Stomach smooth muscle (tissue), 2 donors: ENCODE data around the gene ADAMTS19.
"Not testable (repeated sequence)": the region's sequence is repeated elsewhere in the genome, so short reads cannot be mapped to it uniquely, and the experiment has no call there.

ENCODE experiments used
- H3K27ac ChIP-seq: one replicate; pipeline ENCODE4 v1.7.0; 2013; ENCODE audit warnings: mild to moderate bottlenecking, low read length, inconsistent platforms
- H3K27me3 ChIP-seq, 2 donors: one replicate each; pipeline ENCODE4 v1.7.0; 2013; ENCODE audit warnings: low read length in 2 of 2; ENCODE audit not compliant: insufficient read depth in 2 of 2, control insufficient read depth in 1 of 2
- H3K36me3 ChIP-seq, 2 donors: one replicate each; pipeline ENCODE4 v1.7.0; 2013; ENCODE audit warnings: low read length in 2 of 2; ENCODE audit not compliant: control insufficient read depth in 2 of 2, insufficient read depth in 2 of 2
- H3K4me1 ChIP-seq: one replicate; pipeline ENCODE4 v1.7.0; 2013; ENCODE audit warnings: low read length; ENCODE audit not compliant: control insufficient read depth, insufficient read depth
- H3K4me3 ChIP-seq, 2 donors: one replicate each; pipeline ENCODE4 v1.7.0; 2013; ENCODE audit warnings: low read length in 2 of 2
- H3K9ac ChIP-seq, 2 donors: one replicate each; pipeline ENCODE4 v1.7.0; 2013; ENCODE audit warnings: low read length in 2 of 2, mild to moderate bottlenecking in 1 of 2
- H3K9me3 ChIP-seq, 2 donors: one replicate each; pipeline ENCODE4 v1.7.0; 2013; ENCODE audit warnings: low read length in 2 of 2; ENCODE audit not compliant: control insufficient read depth in 2 of 2
- donor health status: healthy.
- donor health status: Pancreatic carcinoma.

ADAMTS19 gene

GRCh38 chr5:129509363-129509975 lies 49.4 kb downstream of the ADAMTS19 start:
- H3K4me1 ChIP-seq, result no peaks in the 10 kb centered on the region
- no peak overlapping the region for H3K27ac ChIP-seq
- no peak overlapping the region for H3K9ac ChIP-seq
- H3K27me3 ChIP-seq, result no peaks in the 10 kb centered on the region
- H3K4me3 ChIP-seq, result no peak overlapping the region
- H3K9me3 ChIP-seq, result no peaks in the 10 kb centered on the region
- no peaks in the 10 kb centered on the region for H3K36me3 ChIP-seq

GRCh38 chr5:129511291-129511690 lies 51.2 kb downstream of the ADAMTS19 start:
- Histone ChIP-seq H3K9ac (no peak overlapping the region), H3K9me3 (no peaks in the 10 kb centered on the region), H3K4me3 (no peak overlapping the region), H3K27me3 (no peaks in the 10 kb centered on the region), H3K36me3 (no peaks in the 10 kb centered on the region), H3K4me1 (no peaks in the 10 kb centered on the region), H3K27ac (no peak overlapping the region)

GRCh38 chr5:129541051-129541450 lies 81.0 kb downstream of the ADAMTS19 start:
- no peak overlapping the region for H3K27ac ChIP-seq
- H3K4me1 ChIP-seq, result no peaks in the 10 kb centered on the region
- H3K9ac ChIP-seq, result no peak overlapping the region
- no peaks in the 10 kb centered on the region for H3K27me3 ChIP-seq
- no peaks in the 10 kb centered on the region for H3K9me3 ChIP-seq
- no peaks in the 10 kb centered on the region for H3K36me3 ChIP-seq
- H3K4me3 ChIP-seq, result no peak overlapping the region

GRCh38 chr5:129541648-129542251 lies 81.7 kb downstream of the ADAMTS19 start:
- H3K27ac ChIP-seq, result no peak overlapping the region
- H3K4me3 ChIP-seq, result no peak overlapping the region

GRCh38 chr5:129547137-129547536 lies 87.0 kb downstream of the ADAMTS19 start:
- H3K36me3 ChIP-seq, result no peaks in the 10 kb centered on the region
- no peaks in the 10 kb centered on the region for H3K27me3 ChIP-seq
- no peaks in the 10 kb centered on the region for H3K9me3 ChIP-seq
- H3K4me1 ChIP-seq, result no peaks in the 10 kb centered on the region
- H3K9ac ChIP-seq, result no peak overlapping the region
- no peak overlapping the region for H3K4me3 ChIP-seq
- H3K27ac ChIP-seq, result no peak overlapping the region

More at GRCh38 chr5:129541648-129542251, 81.7 kb downstream of the ADAMTS19 start:
- Histone ChIP-seq H3K9me3 (no peaks in the 10 kb centered on the region), H3K36me3 (no peaks in the 10 kb centered on the region), H3K9ac (no peak overlapping the region), H3K27me3 (no peaks in the 10 kb centered on the region), H3K4me1 (no peaks in the 10 kb centered on the region)

GRCh38 chr5:129554134-129554904 lies 94.2 kb downstream of the ADAMTS19 start:
- H3K4me3 ChIP-seq, result no peak overlapping the region
- no peaks in the 10 kb centered on the region for H3K36me3 ChIP-seq
- no peak overlapping the region for H3K27ac ChIP-seq
- no peaks in the 10 kb centered on the region for H3K9me3 ChIP-seq
- H3K4me1 ChIP-seq, result no peaks in the 10 kb centered on the region
- H3K9ac ChIP-seq, result no peak overlapping the region
- H3K27me3 ChIP-seq, result no peaks in the 10 kb centered on the region

GRCh38 chr5:129563585-129563984 lies 103.5 kb downstream of the ADAMTS19 start:
- H3K4me3 ChIP-seq, result no peak overlapping the region
- no peaks in the 10 kb centered on the region for H3K4me1 ChIP-seq
- H3K9me3 ChIP-seq, result no peaks in the 10 kb centered on the region
- H3K27ac ChIP-seq, result no peak overlapping the region
- no peaks in the 10 kb centered on the region for H3K27me3 ChIP-seq
- no peak overlapping the region for H3K9ac ChIP-seq
- H3K36me3 ChIP-seq, result no peaks in the 10 kb centered on the region

- H3K4me3 ChIP-seq, result no peak overlapping the region
- no peak overlapping the region for H3K27ac ChIP-seq
- H3K9ac ChIP-seq, result no peak overlapping the region
- H3K9me3 ChIP-seq, result no peaks in the 10 kb centered on the region
- no peaks in the 10 kb centered on the region for H3K27me3 ChIP-seq
- H3K36me3 ChIP-seq, result no peaks in the 10 kb centered on the region
- H3K4me1 ChIP-seq, result no peaks in the 10 kb centered on the region
Observed at GRCh38 chr5:129569295-129569694, 109.2 kb downstream of the ADAMTS19 start.

- no peaks in the 10 kb centered on the region for H3K4me1 ChIP-seq
- H3K4me3 ChIP-seq, result no peak overlapping the region
- H3K27ac ChIP-seq, result no peak overlapping the region
- H3K9me3 ChIP-seq, result no peaks in the 10 kb centered on the region
- H3K36me3 ChIP-seq, result no peaks in the 10 kb centered on the region
- H3K27me3 ChIP-seq, result no peaks in the 10 kb centered on the region
- H3K9ac ChIP-seq, result no peak overlapping the region
Observed at GRCh38 chr5:129572060-129572459, 112.0 kb downstream of the ADAMTS19 start.

- H3K4me3 ChIP-seq, H3K27me3 ChIP-seq: not testable (repeated sequence)
Observed at GRCh38 chr5:129584496-129584895, 124.4 kb downstream of the ADAMTS19 start.

More at GRCh38 chr5:129584496-129584895, 124.4 kb downstream of the ADAMTS19 start:
- not testable (repeated sequence) for H3K27ac ChIP-seq, H3K9me3 ChIP-seq, H3K4me1 ChIP-seq, H3K9ac ChIP-seq, H3K36me3 ChIP-seq
